NCI-H82 treated with DMSO at 0.1 percent for 48 hours (cell line): ENCODE results near the gene SLC22A24.
"Not testable (repeated sequence)": the region's sequence is repeated elsewhere in the genome, so short reads cannot be mapped to it uniquely, and the experiment has no call there.

Experiments used
- DNase-seq: peaks from one replicate; lab custom pipeline; 2025; ENCODE audit not compliant: unreplicated experiment; lab: John Stamatoyannopoulos, UW

Gene SLC22A24

DNA sequence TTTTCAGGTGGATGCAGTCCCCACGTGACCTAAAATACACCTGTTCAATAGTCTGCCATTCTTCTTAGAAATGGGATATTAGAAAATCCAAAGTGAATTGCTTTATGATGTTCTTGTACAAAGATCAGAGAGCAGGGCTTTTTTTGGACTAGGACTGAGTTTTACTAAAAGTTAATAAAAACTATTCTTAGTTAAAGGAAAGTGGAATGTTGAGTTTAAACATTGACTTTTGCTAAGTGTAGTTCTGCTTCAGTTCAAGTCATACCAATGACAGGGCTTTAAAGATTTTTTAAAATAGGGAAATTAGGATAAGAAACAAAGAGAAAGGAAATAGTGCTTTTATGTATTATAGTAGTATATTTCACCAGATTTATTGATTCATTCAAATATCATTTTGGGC lies at the start of gene SLC22A24:
TSS of gene SLC22A24 (minus strand) at position 101 of the 400 bp plus-strand sequence. CDS start 442 bp downstream, outside the sequence.
- DNase-seq: no peak

DNA sequence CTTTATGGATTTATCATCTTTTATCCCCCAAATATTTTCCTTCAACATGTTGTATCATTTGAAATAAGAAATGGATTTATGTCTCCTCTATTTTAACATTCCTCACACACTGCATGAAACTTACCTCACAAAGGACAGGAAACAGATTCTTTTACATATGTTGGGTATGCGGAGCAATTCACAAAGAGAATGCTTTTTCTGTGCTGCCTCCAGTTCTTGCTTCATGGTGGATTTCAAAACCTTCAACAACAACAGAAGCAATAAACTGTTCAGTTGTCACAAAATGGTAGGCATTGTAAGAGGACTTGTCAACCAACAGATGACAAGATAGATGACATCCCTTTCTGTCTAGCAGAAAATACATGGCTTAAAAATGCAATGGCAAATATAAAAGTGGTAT lies 36.5 kb upstream of the SLC22A24 start:
- no peak for DNase-seq

DNA sequence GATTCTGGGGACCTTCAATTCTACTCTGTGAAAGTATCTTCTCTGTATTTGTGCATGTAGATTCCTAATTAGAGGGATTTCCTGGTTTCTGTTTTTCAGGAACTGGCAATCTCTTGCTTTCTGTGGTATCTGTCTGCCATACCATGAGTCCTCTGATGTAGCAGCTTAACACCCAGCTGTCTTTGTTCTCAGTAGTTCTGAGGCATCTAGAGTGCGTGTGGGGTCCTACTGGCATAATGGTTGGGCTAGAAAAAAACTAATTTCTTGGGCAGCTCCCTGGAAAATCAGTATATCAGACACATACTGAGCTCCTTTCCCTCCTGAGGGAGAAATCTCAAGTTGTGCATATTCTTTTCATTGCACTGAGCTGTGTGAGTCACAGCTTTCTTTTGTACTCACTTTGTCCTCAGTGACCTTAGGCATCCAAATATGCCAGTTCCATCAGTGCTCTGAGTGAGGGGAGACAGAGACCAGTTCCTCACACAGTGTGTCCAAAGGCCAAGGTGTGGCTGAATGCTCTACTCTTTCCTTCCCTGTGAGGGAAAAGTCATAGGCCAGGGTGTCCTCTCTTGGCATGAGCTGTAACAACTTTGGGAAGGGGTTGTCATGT lies 35.5 kb upstream of the SLC22A24 start:
- DNase-seq: no peak

- DNase-seq: no peak
Observed at GRCh38 chr11:63177872-63178271, 33.9 kb upstream of the SLC22A24 start.

GRCh38 chr11:63165706-63166310 lies 21.8 kb upstream of the SLC22A24 start:
- no peak for DNase-seq

- no peak for DNase-seq
Observed at GRCh38 chr11:63155794-63156193, 11.8 kb upstream of the SLC22A24 start.

DNA sequence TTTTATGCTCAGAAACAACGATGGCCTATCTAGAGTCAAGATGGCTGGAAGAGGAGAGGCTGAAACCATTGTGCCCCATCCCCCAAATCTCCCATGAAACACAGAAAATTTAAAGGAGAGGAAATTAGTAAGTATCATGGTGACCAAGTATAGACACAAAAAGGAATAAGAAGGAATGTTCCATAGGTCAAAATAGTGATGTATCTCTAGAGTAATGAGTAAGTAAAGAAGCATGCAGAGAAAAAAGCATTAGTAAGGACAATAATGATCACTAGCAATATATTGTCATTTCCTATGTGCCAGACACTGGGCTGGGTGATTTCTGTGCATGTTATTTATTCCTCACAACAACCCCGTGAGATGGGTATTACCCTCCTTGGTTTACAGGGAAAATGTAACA lies 2.6 kb upstream of the SLC22A24 start:
- no peak for DNase-seq

- DNase-seq: no peak
Observed at GRCh38 chr11:63142459-63142858, 1.6 kb downstream of the SLC22A24 start.

GRCh38 chr11:63132985-63133775 lies 10.8 kb downstream of the SLC22A24 start:
- DNase-seq: no peak

DNA sequence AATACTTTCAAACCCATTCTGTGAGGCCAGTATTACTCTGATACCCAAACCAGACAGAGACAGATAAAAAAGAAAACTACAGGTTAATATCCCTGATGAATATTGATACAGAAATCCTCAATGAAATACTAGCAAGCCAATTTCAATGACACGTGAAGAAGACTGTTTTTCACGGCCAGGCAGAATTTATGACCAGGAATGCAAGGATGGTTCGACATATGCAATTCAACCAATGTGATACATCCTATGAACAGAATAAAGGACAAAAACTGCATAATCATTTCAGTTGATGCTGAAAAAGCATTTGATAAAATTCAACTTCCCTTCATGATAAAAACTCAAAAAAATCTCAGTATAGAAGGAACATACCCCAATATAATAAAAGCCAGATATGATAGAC lies 44.5 kb downstream of the SLC22A24 start:
- no peak for DNase-seq

DNA sequence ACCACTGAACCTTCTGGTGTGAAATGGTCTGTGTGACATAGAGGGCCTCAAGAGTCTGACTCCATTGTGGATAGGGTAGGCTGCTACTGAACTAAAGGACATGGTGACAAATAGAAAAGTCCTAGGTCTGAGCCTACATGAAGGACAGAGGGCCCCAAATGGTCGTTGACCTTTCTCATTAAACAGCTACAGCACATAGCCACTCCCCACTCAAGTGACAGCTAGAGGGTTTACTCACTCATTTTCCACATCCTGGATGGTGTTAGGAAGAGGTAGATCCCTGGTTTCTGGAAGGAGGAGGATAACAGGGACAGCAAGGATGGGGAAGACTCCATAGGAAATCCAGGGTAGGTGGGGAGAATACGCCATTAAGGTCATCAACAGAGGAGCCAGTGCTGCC lies 63.3 kb downstream of the SLC22A24 start:
- no peak for DNase-seq

DNA sequence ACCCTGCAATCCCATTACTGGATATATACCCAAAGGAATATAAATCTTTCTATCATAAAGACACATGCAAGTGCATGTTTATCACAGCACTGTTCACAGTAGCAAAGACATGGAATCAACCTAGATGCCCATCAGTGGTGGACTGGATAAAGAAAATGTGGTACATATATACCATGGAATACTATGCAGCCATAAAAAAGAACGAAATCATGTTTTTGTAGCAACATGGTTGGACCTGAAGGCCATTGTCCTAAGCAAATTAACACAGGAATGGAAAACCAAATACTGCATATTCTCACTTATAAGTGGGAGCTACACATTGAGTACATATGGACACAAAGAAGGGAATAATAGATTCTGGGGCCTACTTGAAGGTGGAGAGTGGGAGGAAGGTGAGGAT lies 97.8 kb downstream of the SLC22A24 start:
- DNase-seq: not testable (repeated sequence)

DNA sequence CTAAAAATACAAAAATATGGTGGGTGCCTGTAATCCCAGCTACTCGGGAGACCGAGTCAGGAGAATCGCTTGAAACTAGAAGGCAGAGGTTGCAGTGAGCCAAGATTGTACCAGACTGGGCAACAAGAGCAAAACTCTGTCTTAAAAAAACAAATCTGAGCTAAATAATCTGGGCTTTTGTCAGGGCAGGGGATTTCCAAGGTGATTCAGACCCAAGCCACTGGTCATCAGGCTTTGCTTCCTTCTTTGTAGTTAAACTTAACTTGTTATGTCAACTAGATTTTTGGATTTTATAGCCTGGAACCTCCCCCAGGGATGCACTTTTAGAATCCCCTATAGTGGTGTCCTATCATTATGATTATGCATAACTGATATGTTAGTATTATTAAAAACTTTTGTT lies 101.4 kb downstream of the SLC22A24 start:
- no peak for DNase-seq

DNA sequence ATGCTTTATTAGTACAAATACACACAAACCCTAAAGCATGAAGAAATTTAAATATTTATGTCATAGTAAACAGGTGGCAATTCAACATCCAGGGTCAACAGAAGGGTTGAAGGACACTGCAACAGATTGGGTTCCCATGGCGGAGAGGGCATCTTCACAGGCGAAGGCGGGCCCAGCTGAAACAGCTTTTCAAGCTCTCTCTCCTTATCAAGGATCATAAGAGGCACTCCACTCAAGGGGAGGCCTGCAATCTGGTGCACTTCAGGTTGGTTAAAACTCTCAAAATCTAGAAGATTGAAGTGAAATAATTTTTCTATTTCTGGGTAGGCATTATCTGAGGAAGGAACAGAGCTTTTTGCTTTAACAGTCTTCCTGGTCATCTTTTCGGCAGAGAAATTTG lies 111.6 kb downstream of the SLC22A24 start:
- no peak for DNase-seq
